Measurements from ENCODE around the gene GATA6. TPM values are rescaled to one million over a fixed set of nuclear protein-coding genes. Genes with fewer than 3 reads are reported as not detected.
A peak's percentile ranks its signal among the peaks of the same experiment; 100 is the strongest.

Gene GATA6
- total RNA-seq, 2 donors from 2014 or later, result not detected

DNA sequence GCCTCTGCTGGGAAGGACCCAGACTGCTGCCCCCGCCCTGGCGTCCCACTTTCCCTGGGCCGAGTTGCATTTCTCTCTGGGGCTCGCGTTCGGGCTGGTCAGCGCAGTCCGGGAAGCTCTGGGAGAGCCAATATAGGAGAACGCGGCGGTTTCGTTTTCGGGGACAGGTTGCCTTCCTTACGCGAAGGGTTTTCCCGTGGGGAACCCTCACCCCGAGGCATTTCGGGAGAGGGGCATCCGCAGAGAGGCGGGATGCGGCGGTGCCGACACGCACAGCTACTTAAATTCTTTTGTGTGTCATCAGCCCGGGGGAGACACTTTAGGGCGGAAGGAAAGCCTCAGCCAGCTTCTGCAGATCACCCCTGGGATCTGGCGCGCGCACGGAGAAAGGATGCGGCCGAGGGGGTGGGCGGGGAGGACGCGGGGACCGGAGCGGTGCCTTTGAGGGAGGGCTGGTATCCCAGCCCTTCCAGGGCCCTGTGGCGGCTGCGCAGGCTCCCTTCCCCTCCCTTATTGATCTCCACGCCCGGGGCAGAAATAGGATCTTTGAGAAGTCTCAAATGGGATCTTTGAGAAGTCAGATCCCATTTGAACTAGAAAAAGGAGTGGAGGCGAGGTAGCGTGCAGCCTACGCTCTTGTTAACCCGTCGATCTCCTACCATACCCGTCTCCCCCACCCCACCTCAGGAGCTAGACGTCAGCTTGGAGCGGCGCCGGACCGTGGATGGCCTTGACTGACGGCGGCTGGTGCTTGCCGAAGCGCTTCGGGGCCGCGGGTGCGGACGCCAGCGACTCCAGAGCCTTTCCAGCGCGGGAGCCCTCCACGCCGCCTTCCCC, 1.2 kb downstream of the GATA6 start:
- Mint-ChIP-seq H3K27ac (no peak overlapping the region), H3K4me3 (peak overlapping the region; percentile 96), H3K9me3 (no peaks in the 10 kb centered on the region), H3K36me3 (no peaks in the 10 kb centered on the region), H3K27me3 (peaks cover 40 to 46% of the 10 kb centered on the region in 2 donors), H3K4me1 (ENCODE audit: low read depth in 2 of 2) (peaks cover 16 to 22% of the 10 kb centered on the region in 2 donors)
- ATAC-seq (peak in 1 of 2 donors; percentile 40), DNase-seq (ENCODE audit: low spot score) (no peak)

DNA sequence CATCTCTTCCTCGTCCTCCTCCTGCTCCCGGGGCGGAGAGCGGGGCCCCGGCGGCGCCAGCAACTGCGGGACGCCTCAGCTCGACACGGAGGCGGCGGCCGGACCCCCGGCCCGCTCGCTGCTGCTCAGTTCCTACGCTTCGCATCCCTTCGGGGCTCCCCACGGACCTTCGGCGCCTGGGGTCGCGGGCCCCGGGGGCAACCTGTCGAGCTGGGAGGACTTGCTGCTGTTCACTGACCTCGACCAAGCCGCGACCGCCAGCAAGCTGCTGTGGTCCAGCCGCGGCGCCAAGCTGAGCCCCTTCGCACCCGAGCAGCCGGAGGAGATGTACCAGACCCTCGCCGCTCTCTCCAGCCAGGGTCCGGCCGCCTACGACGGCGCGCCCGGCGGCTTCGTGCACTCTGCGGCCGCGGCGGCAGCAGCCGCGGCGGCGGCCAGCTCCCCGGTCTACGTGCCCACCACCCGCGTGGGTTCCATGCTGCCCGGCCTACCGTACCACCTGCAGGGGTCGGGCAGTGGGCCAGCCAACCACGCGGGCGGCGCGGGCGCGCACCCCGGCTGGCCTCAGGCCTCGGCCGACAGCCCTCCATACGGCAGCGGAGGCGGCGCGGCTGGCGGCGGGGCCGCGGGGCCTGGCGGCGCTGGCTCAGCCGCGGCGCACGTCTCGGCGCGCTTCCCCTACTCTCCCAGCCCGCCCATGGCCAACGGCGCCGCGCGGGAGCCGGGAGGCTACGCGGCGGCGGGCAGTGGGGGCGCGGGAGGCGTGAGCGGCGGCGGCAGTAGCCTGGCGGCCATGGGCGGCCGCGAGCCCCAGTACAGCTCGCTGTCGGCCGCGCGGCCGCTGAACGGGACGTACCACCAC, 2.1 kb downstream of the GATA6 start:
- no peaks in the 10 kb centered on the region for H3K36me3 Mint-ChIP-seq
- peak overlapping the region; percentile 96 for H3K4me3 Mint-ChIP-seq
- peaks cover 11 to 25% of the 10 kb centered on the region in 2 donors for H3K4me1 Mint-ChIP-seq (ENCODE audit: low read depth in 2 of 2)
- DNase-seq (ENCODE audit: low spot score) (no peak), ATAC-seq (no peak)
- H3K27me3 Mint-ChIP-seq, result peaks cover 38 to 55% of the 10 kb centered on the region in 2 donors
- no peak overlapping the region for H3K27ac Mint-ChIP-seq
- no peaks in the 10 kb centered on the region for H3K9me3 Mint-ChIP-seq

DNA sequence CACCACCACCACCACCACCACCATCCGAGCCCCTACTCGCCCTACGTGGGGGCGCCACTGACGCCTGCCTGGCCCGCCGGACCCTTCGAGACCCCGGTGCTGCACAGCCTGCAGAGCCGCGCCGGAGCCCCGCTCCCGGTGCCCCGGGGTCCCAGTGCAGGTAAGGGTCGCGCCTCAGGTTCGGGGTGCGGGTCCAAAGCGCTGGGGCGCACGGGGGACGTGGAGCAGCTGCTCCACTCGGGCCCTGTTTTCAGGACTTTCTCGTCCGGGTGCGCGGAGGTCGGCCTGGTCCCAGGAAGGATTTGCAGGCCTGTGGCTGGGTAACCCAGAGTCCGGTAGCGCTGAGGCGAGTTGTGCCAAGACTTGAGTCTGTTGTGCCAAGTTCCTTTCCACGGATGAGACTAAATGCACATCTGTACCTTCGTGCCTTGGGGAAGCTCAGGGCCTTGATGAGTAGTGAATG, 2.8 kb downstream of the GATA6 start:
- Mint-ChIP-seq H3K4me3 (no peak overlapping the region), H3K36me3 (no peaks in the 10 kb centered on the region), H3K4me1 (ENCODE audit: low read depth in 2 of 2) (peaks cover 11 to 25% of the 10 kb centered on the region in 2 donors), H3K27ac (no peak overlapping the region), H3K9me3 (no peaks in the 10 kb centered on the region), H3K27me3 (peaks cover 39 to 56% of the 10 kb centered on the region in 2 donors)
- ATAC-seq (no peak), DNase-seq (ENCODE audit: low spot score) (no peak)

DNA sequence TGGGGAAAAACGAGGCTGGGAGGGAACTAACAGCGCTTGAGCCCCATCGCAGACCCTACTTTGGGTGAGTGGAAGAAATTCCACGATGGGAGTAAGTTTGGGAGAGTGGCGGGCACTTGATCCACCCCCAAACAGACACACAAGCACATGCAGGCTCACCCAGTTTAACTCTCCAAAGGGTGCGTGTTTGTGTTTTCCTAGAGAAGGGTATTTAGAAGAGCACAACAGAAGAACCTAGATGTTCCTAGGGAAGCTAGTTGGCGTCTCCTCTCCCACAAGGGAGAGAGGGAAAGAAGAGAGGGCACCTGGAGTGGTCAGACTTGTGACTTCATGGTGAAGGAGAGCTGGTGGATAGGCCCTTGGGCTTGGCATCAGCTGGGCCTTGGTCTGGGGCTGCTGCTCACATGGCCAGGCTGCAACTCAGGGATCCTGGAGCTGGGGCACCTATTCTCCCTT, 3.2 kb downstream of the GATA6 start:
- no peaks in the 10 kb centered on the region for H3K36me3 Mint-ChIP-seq
- peaks cover 43 to 58% of the 10 kb centered on the region in 2 donors for H3K27me3 Mint-ChIP-seq
- no peak overlapping the region for H3K4me3 Mint-ChIP-seq
- no peak overlapping the region for H3K27ac Mint-ChIP-seq
- no peak for DNase-seq (ENCODE audit: low spot score)
- peaks cover 11 to 27% of the 10 kb centered on the region in 2 donors for H3K4me1 Mint-ChIP-seq (ENCODE audit: low read depth in 2 of 2)
- no peak for ATAC-seq
- no peaks in the 10 kb centered on the region for H3K9me3 Mint-ChIP-seq

DNA sequence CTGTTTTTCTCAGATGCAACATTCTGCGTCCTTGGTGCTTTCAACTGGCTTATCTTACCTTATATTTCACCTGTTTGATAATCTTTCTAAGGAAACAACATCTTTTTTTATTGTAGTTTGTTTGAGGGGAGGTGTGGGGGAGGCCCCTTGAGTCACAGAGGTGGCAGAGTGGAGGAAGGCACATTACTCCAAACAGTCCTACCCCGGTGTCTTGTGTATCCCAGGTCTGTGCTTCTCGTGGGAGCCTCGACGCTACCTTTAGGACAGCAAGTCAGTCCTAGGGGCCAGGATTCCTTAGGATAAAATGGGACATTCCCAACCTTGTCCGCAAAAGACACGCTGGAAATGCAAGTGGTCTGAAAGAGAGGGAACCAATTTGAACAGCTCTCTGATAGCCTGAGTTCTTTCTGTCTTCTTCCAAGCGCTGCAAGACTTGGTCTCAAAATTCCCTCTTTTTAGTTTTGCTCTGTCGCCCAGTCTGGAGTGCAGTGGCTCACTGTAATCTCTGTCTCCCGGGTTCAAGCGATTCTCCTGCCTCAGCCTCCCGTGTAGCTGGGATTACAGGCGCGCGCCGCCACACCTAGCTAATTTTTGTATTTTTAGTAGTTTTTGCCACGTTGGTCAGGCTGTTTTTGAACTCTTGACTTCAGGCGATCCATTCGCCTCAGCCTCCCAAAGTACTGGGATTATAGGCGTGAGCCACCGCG, 4.0 kb downstream of the GATA6 start:
- ATAC-seq, result no peak
- no peaks in the 10 kb centered on the region for H3K36me3 Mint-ChIP-seq
- no peaks in the 10 kb centered on the region for H3K9me3 Mint-ChIP-seq
- H3K4me3 Mint-ChIP-seq, result no peak overlapping the region
- DNase-seq (ENCODE audit: low spot score), result no peak
- H3K27me3 Mint-ChIP-seq, result peaks cover 38 to 53% of the 10 kb centered on the region in 2 donors
- H3K4me1 Mint-ChIP-seq (ENCODE audit: low read depth in 2 of 2), result peaks cover 6 to 21% of the 10 kb centered on the region in 2 donors
- no peak overlapping the region for H3K27ac Mint-ChIP-seq

DNA sequence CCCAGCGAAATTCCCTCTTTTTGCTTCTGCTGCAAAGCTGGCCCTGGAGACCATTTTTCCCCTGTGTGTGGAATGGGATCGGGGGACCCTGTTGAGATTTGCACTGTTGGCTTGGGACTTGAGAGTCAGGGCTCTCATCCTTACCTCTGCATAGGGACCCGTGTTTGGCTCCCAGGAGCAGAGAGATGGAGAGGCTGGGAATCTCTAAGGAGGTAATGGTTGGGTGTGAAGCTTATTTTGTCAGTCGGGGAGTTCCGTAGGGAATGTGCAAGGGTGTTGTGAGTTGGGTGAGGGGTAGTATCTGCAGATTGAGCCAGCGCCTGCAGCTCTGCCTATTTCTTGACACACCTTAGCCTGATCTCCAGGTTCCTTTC, 4.5 kb downstream of the GATA6 start:
- peaks cover 35 to 50% of the 10 kb centered on the region in 2 donors for H3K27me3 Mint-ChIP-seq
- no peaks in the 10 kb centered on the region for H3K36me3 Mint-ChIP-seq

DNA sequence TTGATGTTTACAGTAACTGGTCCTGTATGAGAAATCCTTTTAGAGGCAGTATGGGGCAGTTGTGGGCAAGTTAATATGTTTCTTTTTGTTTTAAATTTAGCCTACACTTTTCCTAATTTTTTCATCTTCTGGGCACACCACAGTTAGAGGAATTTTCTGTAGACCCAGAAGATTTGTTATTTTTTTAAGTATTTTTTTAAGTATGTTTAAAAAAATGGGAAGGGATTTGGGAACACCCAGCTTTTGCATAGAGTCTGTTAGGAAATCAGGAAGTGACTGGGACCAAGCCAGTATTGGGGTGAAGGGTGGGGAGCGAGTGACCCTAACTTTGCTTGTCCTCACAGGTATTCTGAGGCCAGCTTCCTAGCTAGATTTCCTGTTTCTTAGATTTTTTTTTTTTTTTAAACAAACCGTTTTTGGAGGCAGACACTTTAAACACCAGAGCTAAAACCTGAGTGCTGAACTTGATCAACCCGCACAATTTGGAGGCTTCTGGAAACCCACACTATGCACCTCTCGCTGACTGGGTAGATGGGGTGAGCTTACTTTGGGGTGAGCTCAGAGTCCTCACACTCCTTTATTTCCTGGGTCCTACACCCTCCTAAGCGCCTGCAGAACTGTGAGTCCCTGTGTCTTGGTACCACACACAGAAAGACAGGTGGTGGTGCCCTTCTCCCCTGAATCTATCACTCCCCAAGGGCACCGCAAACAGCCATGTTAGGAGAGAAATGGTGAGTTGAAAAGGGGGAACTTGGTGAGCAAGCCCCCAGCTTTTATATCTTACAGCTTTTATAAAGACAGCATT, 5.2 kb downstream of the GATA6 start:
- Mint-ChIP-seq H3K27me3 (peaks cover 35 to 50% of the 10 kb centered on the region in 2 donors), H3K36me3 (no peaks in the 10 kb centered on the region), H3K9me3 (no peaks in the 10 kb centered on the region), H3K4me1 (ENCODE audit: low read depth in 2 of 2) (peaks cover 6 to 15% of the 10 kb centered on the region in 2 donors), H3K27ac (no peak overlapping the region), H3K4me3 (no peak overlapping the region)
- DNase-seq (ENCODE audit: low spot score) (no peak), ATAC-seq (no peak)

More for the DNA sequence above, 4.5 kb downstream of the GATA6 start:
- ATAC-seq (no peak), DNase-seq (ENCODE audit: low spot score) (no peak)
- Mint-ChIP-seq H3K27ac (no peak overlapping the region), H3K9me3 (no peaks in the 10 kb centered on the region), H3K4me3 (no peak overlapping the region), H3K4me1 (ENCODE audit: low read depth in 2 of 2) (peaks cover 6 to 18% of the 10 kb centered on the region in 2 donors)

DNA sequence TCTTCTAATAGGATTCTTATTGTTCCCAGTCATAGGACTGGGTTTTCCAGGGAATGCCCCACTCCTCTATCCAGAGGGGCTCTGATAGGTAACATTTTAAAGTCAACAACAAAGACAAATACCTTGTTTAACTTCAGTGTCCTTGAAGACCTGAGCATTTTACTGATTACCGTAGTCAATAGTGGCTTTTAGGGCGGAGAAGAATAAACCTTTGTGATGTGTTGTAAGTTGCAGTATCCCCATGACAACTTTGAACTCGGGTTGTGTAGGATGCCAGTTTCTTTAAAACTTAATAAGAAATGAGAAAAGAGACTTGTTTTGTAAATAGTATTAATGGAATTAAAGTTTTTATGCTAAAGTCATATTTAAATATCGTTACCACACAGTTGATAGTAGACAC, 6.0 kb downstream of the GATA6 start:
- no peak overlapping the region for H3K27ac Mint-ChIP-seq
- ATAC-seq, result no peak
- peaks cover 2 to 7% of the 10 kb centered on the region in 2 donors for H3K4me1 Mint-ChIP-seq (ENCODE audit: low read depth in 2 of 2)

DNA sequence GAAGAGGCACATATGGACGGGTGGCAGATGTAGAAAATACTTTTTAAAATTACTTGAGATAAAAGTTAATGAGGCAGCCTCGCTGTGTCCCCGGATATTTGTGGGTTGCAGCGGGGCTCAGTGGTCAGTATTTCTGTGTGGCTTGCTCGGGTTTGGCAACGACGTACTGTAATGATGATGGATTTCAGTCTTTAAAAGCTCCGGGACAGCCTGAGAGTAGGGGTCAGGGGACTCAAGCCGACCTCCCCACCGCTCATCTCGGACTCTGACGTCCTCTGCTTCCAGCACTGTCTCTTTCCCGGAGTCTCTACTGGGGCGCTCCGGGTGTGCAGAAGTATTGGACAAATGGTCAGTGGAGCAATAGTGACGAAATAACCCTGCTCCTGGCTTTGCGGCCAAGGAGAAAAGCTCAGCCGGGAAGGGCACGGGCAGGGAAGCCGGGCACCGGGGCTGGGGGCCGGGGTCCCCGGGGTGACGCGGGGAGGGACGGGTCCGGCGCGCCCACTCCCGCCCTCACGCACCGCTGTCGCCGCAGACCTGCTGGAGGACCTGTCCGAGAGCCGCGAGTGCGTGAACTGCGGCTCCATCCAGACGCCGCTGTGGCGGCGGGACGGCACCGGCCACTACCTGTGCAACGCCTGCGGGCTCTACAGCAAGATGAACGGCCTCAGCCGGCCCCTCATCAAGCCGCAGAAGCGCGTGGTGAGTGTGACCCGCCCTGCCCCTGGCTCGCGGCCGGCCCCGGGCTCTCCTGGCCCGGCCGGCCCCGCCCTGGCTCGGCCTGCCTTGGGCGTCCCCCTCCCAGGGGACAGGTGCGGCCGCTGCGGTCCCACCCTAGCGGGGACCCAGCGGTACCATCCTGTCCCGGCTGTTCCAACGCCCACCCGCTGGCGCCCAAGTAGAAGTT, 7.3 kb downstream of the GATA6 start:
- no peak overlapping the region for H3K27ac Mint-ChIP-seq
- no peak for ATAC-seq
- no peak overlapping the region for H3K4me3 Mint-ChIP-seq

More for the DNA sequence above, 6.0 kb downstream of the GATA6 start:
- peaks cover 33 to 50% of the 10 kb centered on the region in 2 donors for H3K27me3 Mint-ChIP-seq
- H3K36me3 Mint-ChIP-seq, result no peaks in the 10 kb centered on the region
- no peaks in the 10 kb centered on the region for H3K9me3 Mint-ChIP-seq
- no peak overlapping the region for H3K4me3 Mint-ChIP-seq
- no peak for DNase-seq (ENCODE audit: low spot score)

DNA sequence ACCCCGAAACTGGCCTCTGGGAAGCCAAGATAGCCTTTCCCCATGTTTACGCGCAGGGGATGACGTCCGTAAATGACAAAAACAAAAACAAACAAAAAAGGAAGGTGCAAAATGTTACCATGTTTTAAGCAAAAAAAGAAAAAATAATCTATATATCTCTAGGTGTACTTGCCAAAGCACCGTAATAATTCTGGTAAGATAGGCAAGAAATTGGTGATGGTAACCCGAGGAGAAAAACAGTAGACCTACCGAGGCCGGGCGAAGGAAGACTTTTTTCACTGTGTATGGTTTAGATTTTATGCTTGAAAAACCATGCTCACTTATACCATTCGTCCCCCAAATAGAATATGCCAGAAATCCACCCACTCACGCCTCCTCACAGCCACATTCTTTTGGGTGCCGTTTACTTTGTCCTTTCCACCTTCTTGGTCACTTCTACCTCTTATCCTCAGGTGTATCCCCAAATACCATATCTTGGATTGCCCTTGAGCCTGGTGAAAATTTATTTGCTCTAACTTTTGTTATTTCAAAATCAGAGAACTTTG, 8.0 kb downstream of the GATA6 start:
- ATAC-seq, result no peak
- H3K4me1 Mint-ChIP-seq (ENCODE audit: low read depth in 2 of 2), result peaks cover 0 to 5% of the 10 kb centered on the region in 2 donors
- no peak overlapping the region for H3K4me3 Mint-ChIP-seq
- H3K27ac Mint-ChIP-seq, result no peak overlapping the region
- H3K27me3 Mint-ChIP-seq, result peaks cover 27 to 47% of the 10 kb centered on the region in 2 donors
- DNase-seq (ENCODE audit: low spot score), result no peak
- no peaks in the 10 kb centered on the region for H3K9me3 Mint-ChIP-seq
- H3K36me3 Mint-ChIP-seq, result no peaks in the 10 kb centered on the region

More for the DNA sequence above, 7.3 kb downstream of the GATA6 start:
- no peak for DNase-seq (ENCODE audit: low spot score)
- peaks cover 0 to 5% of the 10 kb centered on the region in 2 donors for H3K4me1 Mint-ChIP-seq (ENCODE audit: low read depth in 2 of 2)
- H3K36me3 Mint-ChIP-seq, result no peaks in the 10 kb centered on the region
- peaks cover 28 to 47% of the 10 kb centered on the region in 2 donors for H3K27me3 Mint-ChIP-seq
- H3K9me3 Mint-ChIP-seq, result no peaks in the 10 kb centered on the region

DNA sequence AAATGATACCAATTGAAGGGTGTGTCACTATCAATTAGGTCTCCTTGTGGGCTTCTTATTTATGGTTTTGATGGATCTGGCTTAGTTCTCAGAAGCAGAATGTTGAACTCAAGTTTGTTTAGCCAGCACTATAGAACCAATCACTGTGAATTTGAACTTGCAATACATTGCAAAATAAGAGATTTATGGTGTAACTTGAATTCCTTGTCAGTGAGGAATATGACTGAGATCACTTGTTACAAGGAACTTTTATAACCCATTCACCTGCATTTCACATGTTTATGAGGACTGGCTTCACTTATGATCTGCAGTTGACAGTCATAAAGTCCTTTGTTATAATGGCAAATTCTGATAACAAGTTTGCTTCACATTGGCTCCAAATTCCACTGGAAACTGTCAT, 9.8 kb downstream of the GATA6 start:
- no peak overlapping the region for H3K27ac Mint-ChIP-seq
- H3K4me1 Mint-ChIP-seq (ENCODE audit: low read depth in 2 of 2), result peaks cover 0 to 5% of the 10 kb centered on the region in 2 donors
- no peaks in the 10 kb centered on the region for H3K9me3 Mint-ChIP-seq
- H3K36me3 Mint-ChIP-seq, result no peaks in the 10 kb centered on the region
- DNase-seq (ENCODE audit: low spot score) (no peak), ATAC-seq (no peak)
- H3K27me3 Mint-ChIP-seq, result peaks cover 12 to 38% of the 10 kb centered on the region in 2 donors
- H3K4me3 Mint-ChIP-seq, result no peak overlapping the region

DNA sequence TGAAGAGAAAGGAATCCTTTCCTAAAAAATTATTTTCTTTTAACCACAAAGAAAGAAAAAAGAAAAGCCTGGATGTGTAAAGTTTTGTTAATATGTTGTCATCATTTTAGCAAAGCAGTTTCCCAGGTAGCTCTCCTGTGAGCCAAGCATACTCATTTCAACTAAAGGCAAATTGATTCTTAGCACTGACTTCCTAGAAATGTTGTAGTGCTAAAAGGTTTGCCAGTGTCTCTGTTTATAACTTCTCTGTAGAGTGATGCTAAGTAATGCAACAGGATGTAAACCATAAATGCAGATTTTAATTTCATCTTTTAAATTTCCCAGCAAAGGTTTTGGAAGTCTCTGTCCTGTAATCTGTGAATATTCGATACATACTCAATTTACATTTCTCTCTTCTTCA, 10.2 kb downstream of the GATA6 start:
- peaks cover 12 to 36% of the 10 kb centered on the region in 2 donors for H3K27me3 Mint-ChIP-seq
- no peak overlapping the region for H3K27ac Mint-ChIP-seq
- H3K9me3 Mint-ChIP-seq, result no peaks in the 10 kb centered on the region
- no peak overlapping the region for H3K4me3 Mint-ChIP-seq
- peaks cover 0 to 5% of the 10 kb centered on the region in 2 donors for H3K4me1 Mint-ChIP-seq (ENCODE audit: low read depth in 2 of 2)
- no peak for DNase-seq (ENCODE audit: low spot score)
- H3K36me3 Mint-ChIP-seq, result no peaks in the 10 kb centered on the region
- no peak for ATAC-seq

All from natural killer cell treated with Interleukin-12 subunit alpha and Interleukin-12 subunit beta and Interleukin-15 and Interleukin-18, amount 100 ng/mL, for 72 hours (primary cell).